ENCODE results near the gene AKAP13.
"Not testable (repeated sequence)": the region's sequence is repeated elsewhere in the genome, so short reads cannot be mapped to it uniquely, and the experiment has no call there.

DNA sequence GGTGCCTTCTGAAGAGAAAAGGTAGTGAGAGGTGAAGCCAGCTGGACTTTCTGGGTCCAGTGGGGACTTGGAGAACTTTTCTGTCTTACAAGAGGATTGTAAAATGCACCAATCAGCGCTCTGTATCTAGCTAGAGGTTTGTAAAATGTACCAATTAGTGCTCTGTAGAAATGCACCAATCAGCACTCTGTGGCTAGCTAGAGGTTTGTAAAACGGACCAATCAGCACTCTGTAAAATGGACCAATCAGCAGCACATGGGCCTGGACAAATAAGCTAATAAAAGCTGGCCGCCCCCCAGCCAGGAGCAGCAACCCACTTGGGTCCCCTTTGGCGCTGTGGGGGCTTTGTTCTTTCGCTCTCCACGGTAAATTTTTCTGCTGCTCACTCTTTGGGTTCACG is 416.0 kb downstream of the AKAP13 start:
- TF ChIP-seq, protein P1, sequence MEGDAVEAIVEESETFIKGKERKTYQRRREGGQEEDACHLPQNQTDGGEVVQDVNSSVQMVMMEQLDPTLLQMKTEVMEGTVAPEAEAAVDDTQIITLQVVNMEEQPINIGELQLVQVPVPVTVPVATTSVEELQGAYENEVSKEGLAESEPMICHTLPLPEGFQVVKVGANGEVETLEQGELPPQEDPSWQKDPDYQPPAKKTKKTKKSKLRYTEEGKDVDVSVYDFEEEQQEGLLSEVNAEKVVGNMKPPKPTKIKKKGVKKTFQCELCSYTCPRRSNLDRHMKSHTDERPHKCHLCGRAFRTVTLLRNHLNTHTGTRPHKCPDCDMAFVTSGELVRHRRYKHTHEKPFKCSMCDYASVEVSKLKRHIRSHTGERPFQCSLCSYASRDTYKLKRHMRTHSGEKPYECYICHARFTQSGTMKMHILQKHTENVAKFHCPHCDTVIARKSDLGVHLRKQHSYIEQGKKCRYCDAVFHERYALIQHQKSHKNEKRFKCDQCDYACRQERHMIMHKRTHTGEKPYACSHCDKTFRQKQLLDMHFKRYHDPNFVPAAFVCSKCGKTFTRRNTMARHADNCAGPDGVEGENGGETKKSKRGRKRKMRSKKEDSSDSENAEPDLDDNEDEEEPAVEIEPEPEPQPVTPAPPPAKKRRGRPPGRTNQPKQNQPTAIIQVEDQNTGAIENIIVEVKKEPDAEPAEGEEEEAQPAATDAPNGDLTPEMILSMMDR (conservative IDR thresholded peaks at IDR 0.05) = not testable (repeated sequence)
- not testable (repeated sequence) for TF ChIP-seq ZFX (IDR thresholded peaks at IDR 0.05)

Measured in C4-2B (cell line).